Activated CD4-positive, CD25-positive, alpha-beta regulatory T cell (primary cell): Measurements from ENCODE around the gene CHMP4A.
"Not testable (repeated sequence)": the region's sequence is repeated elsewhere in the genome, so short reads cannot be mapped to it uniquely, and the experiment has no call there.

Source experiments
- DNase-seq, 4 experiments: peaks; one replicate each; lab custom pipeline; 2025; lab: John Stamatoyannopoulos, UW

The CHMP4A gene

DNA sequence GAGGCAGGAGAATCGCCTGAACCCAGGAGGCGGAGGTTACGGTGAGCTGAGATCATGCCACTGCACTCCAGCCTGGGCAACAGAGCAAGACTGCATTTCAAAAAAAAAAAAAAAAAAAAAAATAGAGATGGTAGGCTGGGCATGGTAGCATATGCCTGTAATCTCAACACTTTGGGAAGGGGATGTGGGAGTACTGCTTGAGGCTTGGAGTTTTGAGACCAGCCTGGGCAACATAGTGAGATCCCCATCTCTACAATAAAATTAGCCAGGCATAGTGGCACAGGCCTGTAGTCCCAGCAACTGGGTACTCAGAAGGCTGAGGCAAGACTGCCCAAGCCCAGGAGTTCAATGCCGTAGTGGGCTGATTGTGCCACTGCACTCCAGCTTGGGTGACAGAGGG lies 9.7 kb upstream of the CHMP4A start:
- DNase-seq: not testable (repeated sequence)

- DNase-seq: no peak
Observed at GRCh38 chr14:24219521-24219920, 6.2 kb upstream of the CHMP4A start.

DNA sequence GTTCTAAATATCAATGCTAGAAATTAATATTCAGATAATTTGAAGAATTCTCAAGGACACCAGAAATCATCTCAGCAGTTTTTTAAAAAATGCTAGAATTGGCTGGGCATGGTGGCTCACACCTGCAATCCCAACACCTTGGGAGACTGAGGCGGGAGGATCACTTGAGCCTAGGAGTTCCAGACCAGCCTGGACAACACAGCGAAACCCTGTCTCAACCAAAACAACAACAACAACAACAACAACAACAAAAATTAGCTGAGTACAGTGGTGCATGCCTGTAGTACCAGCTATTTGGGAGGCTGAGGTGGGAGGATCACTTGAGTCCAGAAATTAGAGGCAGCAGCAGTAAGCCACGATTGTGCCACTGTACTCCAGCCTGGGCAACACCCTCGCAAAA lies 5.8 kb upstream of the CHMP4A start:
- DNase-seq: no peak

DNA sequence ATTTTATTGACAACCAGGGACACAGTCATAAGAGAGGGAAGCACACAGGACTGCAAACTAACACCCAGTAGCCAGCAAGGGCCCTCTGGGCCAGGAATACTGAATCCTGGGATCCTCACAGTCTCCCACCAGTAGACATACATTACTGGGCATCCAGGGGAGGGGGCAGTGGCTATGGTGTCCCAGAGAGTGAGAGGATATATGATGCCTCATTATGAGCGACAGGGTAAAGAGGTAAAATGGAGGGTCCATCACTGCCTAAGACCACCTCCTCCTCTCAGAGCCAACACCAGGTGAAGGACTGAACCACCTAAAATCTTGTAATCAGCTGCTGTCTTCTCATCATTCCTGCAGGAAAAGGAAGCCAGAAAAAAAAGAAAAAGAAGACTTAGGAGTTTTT lies 3.6 kb upstream of the CHMP4A start:
- DNase-seq: not testable (repeated sequence)

GRCh38 chr14:24216345-24216699 lies 3.0 kb upstream of the CHMP4A start:
- DNase-seq: no peak

DNA sequence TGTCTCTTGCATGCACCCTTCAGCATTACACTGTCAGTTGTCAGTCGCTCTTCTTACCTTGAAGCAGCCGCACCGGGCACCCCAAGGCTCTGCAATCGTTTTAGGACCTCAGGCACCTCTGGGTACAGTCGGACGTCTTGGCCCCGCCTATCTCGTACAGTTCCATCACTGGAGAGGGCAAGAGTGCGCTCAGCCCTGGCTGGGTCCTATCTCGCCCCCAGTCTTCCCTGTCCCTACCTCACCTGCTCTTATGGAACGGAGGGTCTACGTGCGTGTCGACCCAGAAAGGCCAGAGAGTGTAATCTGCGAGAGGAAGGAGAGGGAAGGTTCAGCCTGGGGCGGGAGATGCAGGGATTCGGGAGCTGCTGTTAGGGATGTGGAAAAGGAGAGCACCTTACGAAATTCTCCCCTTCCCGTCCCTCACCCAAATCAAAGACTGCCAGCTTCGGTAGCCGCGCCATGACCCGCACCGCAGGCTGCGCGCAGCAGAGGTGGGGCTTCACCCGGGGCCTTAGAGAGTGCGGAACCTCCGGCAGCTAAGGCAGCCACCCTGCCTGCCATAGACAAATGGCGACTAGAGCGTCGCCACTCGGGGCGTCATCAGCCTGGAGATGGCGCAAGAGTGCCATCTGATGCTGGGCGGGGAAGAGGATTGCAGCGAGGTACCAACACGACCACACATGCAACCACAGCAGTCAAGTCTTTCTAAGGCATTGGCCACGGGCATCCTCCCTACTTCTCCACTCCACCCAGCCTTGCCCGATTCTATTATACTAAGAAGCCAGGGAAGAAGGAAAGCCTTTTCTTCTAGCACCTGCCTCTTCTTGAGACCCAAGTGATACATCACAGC lies 2.4 kb upstream of the CHMP4A start, which contains the start of gene MDP1:
Gene MDP1, minus strand, starts transcription at position 572 of the 850 bp plus-strand sequence. Its CDS starts 111 bp downstream, at position 461.
- DNase-seq: peak; percentile 59 to 76 (median 66)

DNA sequence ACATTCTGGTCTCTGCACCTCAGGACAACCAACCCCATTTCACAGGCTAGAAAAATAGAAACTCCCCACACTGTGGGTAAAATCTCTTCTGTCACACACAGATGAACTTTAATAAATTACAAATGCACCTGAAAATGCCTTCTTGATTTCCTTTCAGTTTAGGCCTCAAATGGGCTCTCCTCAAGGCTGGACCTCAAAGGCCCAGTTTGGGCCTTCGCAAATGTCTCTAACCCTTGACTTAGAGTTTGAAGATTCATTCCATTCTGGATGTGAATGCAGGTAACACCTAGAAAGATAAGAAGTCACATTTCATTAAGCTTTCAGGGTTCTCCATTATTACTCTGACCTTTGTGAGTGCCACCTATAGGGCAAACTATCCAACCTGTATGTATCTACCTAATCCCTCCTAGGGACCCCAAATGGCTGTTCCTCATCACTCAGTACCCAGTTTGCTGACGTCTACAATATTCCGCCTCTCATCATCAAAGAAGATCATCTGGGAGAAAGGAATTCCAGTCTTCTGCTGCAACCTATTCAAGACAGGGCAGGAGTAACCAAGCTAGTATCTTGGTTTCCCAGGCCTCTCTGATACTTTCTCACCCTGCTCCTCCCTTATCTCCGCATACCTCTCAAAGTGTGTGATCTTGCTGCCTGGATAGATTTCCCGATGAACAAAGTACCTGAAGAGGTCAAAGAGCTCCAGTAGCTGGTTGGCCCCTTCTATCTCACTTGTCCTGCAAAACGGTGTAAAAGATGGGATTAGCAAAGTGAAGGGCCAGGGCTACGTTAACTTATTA lies 776 bp upstream of the CHMP4A start:
- no peak for DNase-seq

GRCh38 chr14:24211311-24211710 lies 2.0 kb downstream of the CHMP4A start:
- DNase-seq: no peak

- no peak for DNase-seq
Observed at GRCh38 chr14:24207625-24208024, 5.7 kb downstream of the CHMP4A start.

DNA sequence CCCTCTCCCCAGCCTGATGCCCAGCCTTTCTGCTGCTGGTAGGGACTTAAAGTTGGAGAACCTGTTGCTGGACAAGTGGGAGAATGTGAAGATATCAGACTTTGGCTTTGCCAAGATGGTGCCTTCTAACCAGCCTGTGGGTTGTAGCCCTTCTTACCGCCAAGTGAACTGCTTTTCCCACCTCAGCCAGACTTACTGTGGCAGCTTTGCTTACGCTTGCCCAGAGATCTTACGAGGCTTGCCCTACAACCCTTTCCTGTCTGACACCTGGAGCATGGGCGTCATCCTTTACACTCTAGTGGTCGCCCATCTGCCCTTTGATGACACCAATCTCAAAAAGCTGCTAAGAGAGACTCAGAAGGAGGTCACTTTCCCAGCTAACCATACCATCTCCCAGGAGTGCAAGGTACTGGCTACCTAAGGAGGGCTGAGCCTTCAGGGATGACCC lies 6.2 kb downstream of the CHMP4A start:
- no peak for DNase-seq

DNA sequence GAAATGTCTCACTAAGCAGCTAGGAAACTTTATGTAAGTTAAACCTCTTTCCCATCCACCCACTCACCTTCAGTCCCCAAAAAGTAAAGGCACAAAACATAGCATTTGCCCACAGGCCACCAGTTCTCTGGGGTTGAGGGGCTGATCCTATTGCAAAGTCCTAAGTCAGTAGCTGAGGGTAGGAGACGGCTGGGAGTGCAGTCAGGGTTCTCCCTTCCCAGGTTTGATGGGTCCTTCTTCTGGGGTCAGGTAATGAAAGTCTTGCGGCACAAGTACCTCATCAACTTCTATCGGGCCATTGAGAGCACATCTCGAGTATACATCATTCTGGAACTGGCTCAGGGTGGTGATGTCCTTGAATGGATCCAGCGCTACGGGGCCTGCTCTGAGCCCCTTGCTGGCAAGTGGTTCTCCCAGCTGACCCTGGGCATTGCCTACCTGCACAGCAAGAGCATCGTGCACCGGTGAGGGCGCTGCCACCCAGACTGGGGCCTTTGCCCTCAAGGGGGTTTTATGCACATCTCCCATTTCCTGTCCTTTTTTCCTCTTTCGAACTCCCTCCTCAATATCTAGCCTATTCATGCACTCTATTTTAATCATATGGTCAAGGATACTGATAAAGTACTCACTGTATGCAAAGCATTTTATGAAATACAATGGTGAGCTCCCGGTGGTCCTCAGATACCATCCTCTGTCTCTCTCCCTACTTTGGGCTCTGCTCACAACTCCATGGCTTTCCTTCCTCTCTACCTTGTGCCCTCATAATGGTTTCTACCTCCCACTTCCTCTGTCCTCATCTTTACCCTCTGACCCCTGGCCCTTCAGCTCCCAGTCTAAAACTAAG lies 6.8 kb downstream of the CHMP4A start:
- no peak for DNase-seq

DNA sequence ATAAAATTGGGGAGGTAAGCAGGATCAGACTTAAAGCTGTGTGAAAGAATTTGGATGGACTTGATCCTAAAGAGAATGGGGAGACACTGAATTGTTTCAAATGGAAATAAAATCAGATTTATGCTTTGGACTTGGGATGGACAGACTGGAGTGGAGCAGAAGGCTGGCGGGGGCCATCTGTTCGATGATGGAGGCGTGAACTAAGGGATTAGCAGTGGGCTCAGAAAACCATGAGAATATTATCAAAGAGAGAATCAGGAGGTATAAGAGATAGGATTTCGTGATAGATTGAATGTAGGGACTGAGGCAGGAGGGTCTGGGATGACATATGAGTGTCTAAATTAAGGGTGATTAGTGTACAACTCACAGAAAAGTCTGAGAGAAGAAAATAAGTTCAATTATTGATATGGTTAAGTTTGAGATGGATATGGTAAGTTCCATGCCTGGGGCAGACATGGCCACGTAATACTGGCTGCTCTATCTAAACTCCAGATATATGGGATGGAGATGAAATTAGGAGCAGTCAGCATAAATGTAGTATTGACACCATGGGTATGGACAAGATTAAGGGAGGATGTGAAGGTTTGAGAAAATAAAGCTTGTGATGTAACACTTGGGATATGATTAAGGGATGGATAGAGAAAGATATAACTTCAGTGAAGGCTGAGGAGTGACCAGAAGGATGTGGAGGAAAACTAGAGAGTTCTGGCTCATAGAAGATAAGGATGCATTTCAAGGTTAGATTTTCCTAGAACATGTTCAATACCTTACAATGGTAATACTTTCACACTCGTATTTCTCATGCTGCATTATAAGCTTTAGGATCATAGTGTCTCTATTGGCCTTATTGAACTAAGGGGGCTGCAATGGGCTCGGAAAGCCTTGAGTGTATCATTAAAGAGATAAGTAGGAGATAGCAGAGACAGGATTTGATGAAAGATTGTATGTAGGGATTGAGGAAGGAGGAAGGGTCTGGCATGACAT lies 8.8 kb downstream of the CHMP4A start:
- no peak for DNase-seq

GRCh38 chr14:24203249-24203886 lies 9.9 kb downstream of the CHMP4A start:
- not testable (repeated sequence) for DNase-seq

GRCh38 chr14:24202538-24202937 lies 10.8 kb downstream of the CHMP4A start:
- not testable (repeated sequence) for DNase-seq

DNA sequence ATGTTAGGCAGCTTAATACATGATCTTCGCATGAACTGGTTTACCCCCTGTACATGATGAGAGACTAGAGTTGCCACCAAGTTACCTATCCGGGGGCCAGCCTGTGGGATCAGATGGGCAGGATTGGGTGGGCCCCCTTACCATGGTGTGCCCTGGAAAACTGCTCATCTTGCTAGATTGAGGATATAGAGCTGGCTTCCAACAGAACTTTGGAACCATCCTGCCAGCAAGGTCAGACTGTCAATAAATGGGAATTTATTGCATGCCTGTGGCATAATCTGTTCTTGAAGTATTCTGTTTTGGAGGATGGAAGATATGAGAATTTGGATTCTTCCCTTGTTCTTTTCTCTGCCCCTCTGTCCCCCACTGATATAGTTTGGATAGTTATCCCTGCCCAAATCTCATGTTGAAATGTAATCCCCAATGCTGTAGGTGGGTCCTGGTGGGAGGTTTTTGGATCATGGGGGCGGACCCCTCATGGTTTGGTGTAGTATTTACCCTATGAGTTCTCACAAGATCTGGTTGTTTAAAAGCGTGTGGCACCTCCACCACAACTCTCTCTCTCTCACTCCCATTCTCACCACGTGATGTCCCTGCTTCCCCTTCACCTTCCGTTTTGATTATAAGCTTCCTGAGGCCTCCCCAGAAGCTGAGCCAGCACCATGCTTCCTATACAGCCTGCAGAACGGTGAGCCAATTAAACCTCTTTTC lies 14.3 kb downstream of the CHMP4A start:
- no peak for DNase-seq

- no peak for DNase-seq
Observed at GRCh38 chr14:24197056-24197450, 16.2 kb downstream of the CHMP4A start.

DNA sequence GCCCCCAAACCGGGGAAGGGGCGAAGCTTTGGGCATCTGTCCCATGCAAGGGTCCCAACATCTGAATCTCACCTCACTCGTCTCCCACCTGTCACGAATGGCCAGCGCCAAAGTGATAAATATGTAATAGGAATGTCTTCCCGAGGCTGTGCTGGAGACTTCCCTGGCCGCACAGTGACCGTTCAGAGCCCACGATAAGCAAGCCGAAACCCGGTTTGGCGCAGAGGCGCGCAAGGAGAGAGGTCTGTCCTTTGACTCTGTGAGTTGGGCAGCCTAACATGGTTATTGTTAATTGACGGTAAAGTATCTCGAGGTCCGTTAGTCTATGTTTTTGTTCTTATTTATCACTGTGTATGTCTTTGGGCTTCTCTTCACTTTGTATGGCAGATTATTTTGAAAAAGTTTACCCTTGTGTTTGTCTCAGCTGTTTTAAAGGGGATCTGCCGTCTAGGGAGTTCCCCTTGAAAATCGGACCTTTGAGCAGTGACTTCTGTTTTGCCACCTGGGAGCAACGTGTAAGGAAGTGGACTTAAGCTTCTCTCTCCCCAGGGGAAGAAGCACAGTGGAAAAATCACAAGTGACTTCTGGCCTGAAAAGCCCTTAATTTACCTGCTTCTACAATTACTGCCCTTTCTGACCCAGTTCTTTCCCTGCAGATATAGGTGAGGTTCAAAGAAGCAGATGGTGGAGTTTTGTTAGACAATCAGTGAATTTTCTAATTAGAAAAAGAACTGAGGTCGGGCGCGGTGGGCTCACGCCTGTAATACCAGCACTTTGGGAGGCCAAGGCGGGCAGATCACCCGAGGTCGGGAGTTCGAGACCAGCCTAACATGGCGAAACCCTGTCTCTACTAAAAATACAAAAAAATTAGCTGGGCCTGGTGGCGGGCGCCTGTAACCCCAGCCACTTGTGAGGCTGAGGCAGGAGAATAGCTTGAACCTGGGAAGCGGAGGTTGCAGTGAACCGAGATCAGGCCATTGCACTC lies 16.9 kb downstream of the CHMP4A start:
- DNase-seq: no peak
